Uterine smooth muscle cell (primary cell): ENCODE data around the gene ZNRD2. TPM values are rescaled to one million over a fixed set of nuclear protein-coding genes. Genes with fewer than 3 reads are reported as not detected.

Experiments used
- total RNA-seq: library from RNA; depleted of rRNA; stranded (reverse); fragments of >200 nt; gene quantifications from 2 replicates; pipeline ENCODE4 v1.2.3, GENCODE V29; 2014

The ZNRD2 gene
- total RNA-seq: 35.2 and 53.6 TPM in 2 replicates

GRCh38 chr11:65569973-65570918 is at the start of gene ZNRD2:
Gene ZNRD2, plus strand, starts transcription at chr11:65570477. Its CDS starts 15 bp downstream, at chr11:65570492.

GRCh38 chr11:65524741-65525545 is 45.3 kb upstream of the ZNRD2 start, which contains the start of gene SCYL1:
Gene SCYL1, plus strand, starts transcription at chr11:65525083. Its CDS starts 71 bp downstream, at chr11:65525154.

GRCh38 chr11:65558002-65558929 is 12.0 kb upstream of the ZNRD2 start, which contains the start of gene LTBP3:
Gene LTBP3, minus strand, starts transcription at chr11:65558359. Its CDS starts 400 bp downstream, at chr11:65557959.

GRCh38 chr11:65572356-65573051 is 2.2 kb downstream of the ZNRD2 start, which contains the start of gene FAM89B:
Gene FAM89B, plus strand, starts transcription at chr11:65572538. Its CDS starts 132 bp downstream, at chr11:65572670.

GRCh38 chr11:65575568-65576231 is 5.4 kb downstream of the ZNRD2 start, which contains the start of gene EHBP1L1:
Gene EHBP1L1, plus strand, starts transcription at chr11:65576053. Its CDS starts 250 bp downstream, at chr11:65576303.

GRCh38 chr11:65595543-65596281 is 25.4 kb downstream of the ZNRD2 start, which contains the start of gene KCNK7:
Gene KCNK7, minus strand, starts transcription at chr11:65595800. Its CDS starts 28 bp downstream, at chr11:65595772.

GRCh38 chr11:65615229-65615949 is 45.1 kb downstream of the ZNRD2 start, which contains the start of gene PCNX3:
Gene PCNX3, plus strand, starts transcription at chr11:65615776. Its CDS starts 536 bp downstream, at chr11:65616312.

Other genes with a start within 250 kb of the ZNRD2 start
- gene DPF2, start 236.6 kb upstream of the ZNRD2 start, total RNA-seq: 33.5 and 41.6 TPM in 2 replicates
- gene TIGD3, start 215.7 kb upstream of the ZNRD2 start, total RNA-seq: 0.11 and 0.37 TPM in 2 replicates
- gene SLC25A45, start 187.8 kb upstream of the ZNRD2 start, total RNA-seq: 0.75 and 1.3 TPM in 2 replicates
- 37.1 and 61.4 TPM in 2 replicates for gene FRMD8, start 183.8 kb upstream of the ZNRD2 start, total RNA-seq
- gene NEAT1, start 147.7 kb upstream of the ZNRD2 start, total RNA-seq: 158 and 162 TPM in 2 replicates
- gene MALAT1, start 71.4 kb upstream of the ZNRD2 start, total RNA-seq: 13,505 and 18,804 TPM in 2 replicates
- gene SCYL1, start 45.4 kb upstream of the ZNRD2 start, total RNA-seq: 78.7 and 105 TPM in 2 replicates
- 34.2 and 59.6 TPM in 2 replicates for gene LTBP3, start 12.1 kb upstream of the ZNRD2 start, total RNA-seq
- 13.1 and 16.9 TPM in 2 replicates for gene FAM89B, start 2.1 kb downstream of the ZNRD2 start, total RNA-seq
- gene EHBP1L1, start 5.6 kb downstream of the ZNRD2 start, total RNA-seq: 68.8 and 73.9 TPM in 2 replicates
- gene KCNK7, start 25.3 kb downstream of the ZNRD2 start, total RNA-seq: 0.11 TPM in 1 of 2 replicates, not detected in the other
- gene MAP3K11, start 43.7 kb downstream of the ZNRD2 start, total RNA-seq: 23.5 and 29.0 TPM in 2 replicates
- 16.3 and 19.0 TPM in 2 replicates for gene PCNX3, start 45.3 kb downstream of the ZNRD2 start, total RNA-seq
- 20.6 and 30.1 TPM in 2 replicates for gene SIPA1, start 67.6 kb downstream of the ZNRD2 start, total RNA-seq
- gene RELA, start 92.4 kb downstream of the ZNRD2 start, total RNA-seq: 16.0 and 17.9 TPM in 2 replicates
- gene KAT5, start 141.8 kb downstream of the ZNRD2 start, total RNA-seq: 44.0 and 51.5 TPM in 2 replicates
- 55.6 and 59.7 TPM in 2 replicates for gene RNASEH2C, start 150.3 kb downstream of the ZNRD2 start, total RNA-seq
- gene AP5B1, start 210.5 kb downstream of the ZNRD2 start, total RNA-seq: 6.5 and 8.0 TPM in 2 replicates
- gene OVOL1, start 216.6 kb downstream of the ZNRD2 start, total RNA-seq: not detected in 2 replicates